Measurements from ENCODE around the gene SH2D3A. TPM values are rescaled to one million over a fixed set of nuclear protein-coding genes. Genes with fewer than 3 reads are reported as not detected.
"Not testable (repeated sequence)": the region's sequence is repeated elsewhere in the genome, so short reads cannot be mapped to it uniquely, and the experiment has no call there.

Gene SH2D3A
- total and polyA plus RNA-seq, 2 experiments from 2014 or later: 14.8 to 19.6 TPM

- no peaks in the 10 kb centered on the region for H4K20me1 ChIP-seq (ENCODE audit: insufficient read depth, poor library complexity, severe bottlenecking)
- no peak for DNase-seq (ENCODE audit: low spot score)
- TF ChIP-seq EZH2 (IDR thresholded peaks at IDR 0.05; ENCODE audit: borderline replicate concordance) (no peak), CTCF (IDR thresholded peaks at IDR 0.05; ENCODE audit: poor library complexity) (no peak), EZH2phosphoT487 (IDR thresholded peaks at IDR 0.05; ENCODE audit: low read depth, severe bottlenecking, unreplicated experiment) (no peak)
- H3K9me3 ChIP-seq (ENCODE audit: low read depth): no peaks in the 10 kb centered on the region
- H3K27ac ChIP-seq: peak overlapping the region; percentile 93
- peaks cover 6% of the 10 kb centered on the region for H3K4me1 ChIP-seq (ENCODE audit: insufficient read depth)
- no peaks in the 10 kb centered on the region for H3K36me3 ChIP-seq (replicated peaks; ENCODE audit: insufficient read depth, low read depth)
- 3% methylated on average over 15 of the region's 15 CpGs for WGBS (ENCODE audit: low lambda C conversion rate, missing lambda C conversion rate)
- H2AFZ ChIP-seq: no peak overlapping the region
- H3K79me2 ChIP-seq: peaks cover 20% of the 10 kb centered on the region
- H3K4me2 ChIP-seq: peak overlapping the region; percentile 82
- no peaks in the 10 kb centered on the region for H3K27me3 ChIP-seq
- peak overlapping the region; percentile 27 for H3K4me3 ChIP-seq
- H3K9me2 ChIP-seq (replicated peaks; ENCODE audit: insufficient read depth): no peaks in the 10 kb centered on the region
Measured at GRCh38 chr19:6767081-6767356, 216 bp downstream of the SH2D3A start.

GRCh38 chr19:6766357-6767080 is 716 bp downstream of the SH2D3A start:
- Histone ChIP-seq H2AFZ (no peak overlapping the region), H3K27ac (peak overlapping the region; percentile 93), H3K27me3 (no peaks in the 10 kb centered on the region), H3K4me1 (ENCODE audit: insufficient read depth) (peaks cover 6% of the 10 kb centered on the region), H3K4me2 (peak overlapping the region; percentile 82), H4K20me1 (ENCODE audit: insufficient read depth, poor library complexity, severe bottlenecking) (no peaks in the 10 kb centered on the region), H3K9me2 (replicated peaks; ENCODE audit: insufficient read depth) (no peaks in the 10 kb centered on the region), H3K9me3 (ENCODE audit: low read depth) (no peaks in the 10 kb centered on the region), H3K79me2 (peaks cover 20% of the 10 kb centered on the region), H3K36me3 (replicated peaks; ENCODE audit: insufficient read depth, low read depth) (no peaks in the 10 kb centered on the region), H3K4me3 (peak overlapping the region; percentile 27)
- TF ChIP-seq CTCF (IDR thresholded peaks at IDR 0.05; ENCODE audit: poor library complexity) (no peak), EZH2phosphoT487 (IDR thresholded peaks at IDR 0.05; ENCODE audit: low read depth, severe bottlenecking, unreplicated experiment) (no peak), EZH2 (IDR thresholded peaks at IDR 0.05; ENCODE audit: borderline replicate concordance) (no peak)
- WGBS (ENCODE audit: low lambda C conversion rate, missing lambda C conversion rate): 25% methylated on average over 16 of the region's 16 CpGs
- no peak for DNase-seq (ENCODE audit: low spot score)

GRCh38 chr19:6765738-6766356 is 1.4 kb downstream of the SH2D3A start:
- peak overlapping the region; percentile 82 for H3K4me2 ChIP-seq

GRCh38 chr19:6762253-6762797 is 4.9 kb downstream of the SH2D3A start:
- H3K9me2 ChIP-seq (replicated peaks; ENCODE audit: insufficient read depth); DNase-seq (ENCODE audit: low spot score); H4K20me1 ChIP-seq (ENCODE audit: insufficient read depth, poor library complexity, severe bottlenecking); H3K4me3 ChIP-seq; H3K4me1 ChIP-seq (ENCODE audit: insufficient read depth); H3K4me2 ChIP-seq; H3K27ac ChIP-seq; H3K27me3 ChIP-seq; H2AFZ ChIP-seq; H3K36me3 ChIP-seq (replicated peaks; ENCODE audit: insufficient read depth, low read depth); H3K9me3 ChIP-seq (ENCODE audit: low read depth): not testable (repeated sequence)
- WGBS (ENCODE audit: low lambda C conversion rate, missing lambda C conversion rate): 85% methylated on average over 8 of the region's 8 CpGs
- peaks cover 20% of the 10 kb centered on the region for H3K79me2 ChIP-seq

More at GRCh38 chr19:6765738-6766356, 1.4 kb downstream of the SH2D3A start:
- Histone ChIP-seq H3K27me3 (no peaks in the 10 kb centered on the region), H3K4me1 (ENCODE audit: insufficient read depth) (peaks cover 6% of the 10 kb centered on the region), H3K9me3 (ENCODE audit: low read depth) (no peaks in the 10 kb centered on the region), H3K4me3 (no peak overlapping the region), H3K79me2 (peaks cover 20% of the 10 kb centered on the region), H3K9me2 (replicated peaks; ENCODE audit: insufficient read depth) (no peaks in the 10 kb centered on the region), H3K36me3 (replicated peaks; ENCODE audit: insufficient read depth, low read depth) (no peaks in the 10 kb centered on the region), H4K20me1 (ENCODE audit: insufficient read depth, poor library complexity, severe bottlenecking) (no peaks in the 10 kb centered on the region), H3K27ac (peak overlapping the region; percentile 93), H2AFZ (no peak overlapping the region)
- DNase-seq (ENCODE audit: low spot score): peak; percentile 94
- TF ChIP-seq EZH2 (IDR thresholded peaks at IDR 0.05; ENCODE audit: borderline replicate concordance) (no peak), EZH2phosphoT487 (IDR thresholded peaks at IDR 0.05; ENCODE audit: low read depth, severe bottlenecking, unreplicated experiment) (no peak), CTCF (IDR thresholded peaks at IDR 0.05; ENCODE audit: poor library complexity) (no peak)
- 12% methylated on average over 8 of the region's 8 CpGs for WGBS (ENCODE audit: low lambda C conversion rate, missing lambda C conversion rate)

All from hepatocyte (in vitro differentiated cells).